ENCODE results near the gene PPM1J.

PPM1J gene

DNA sequence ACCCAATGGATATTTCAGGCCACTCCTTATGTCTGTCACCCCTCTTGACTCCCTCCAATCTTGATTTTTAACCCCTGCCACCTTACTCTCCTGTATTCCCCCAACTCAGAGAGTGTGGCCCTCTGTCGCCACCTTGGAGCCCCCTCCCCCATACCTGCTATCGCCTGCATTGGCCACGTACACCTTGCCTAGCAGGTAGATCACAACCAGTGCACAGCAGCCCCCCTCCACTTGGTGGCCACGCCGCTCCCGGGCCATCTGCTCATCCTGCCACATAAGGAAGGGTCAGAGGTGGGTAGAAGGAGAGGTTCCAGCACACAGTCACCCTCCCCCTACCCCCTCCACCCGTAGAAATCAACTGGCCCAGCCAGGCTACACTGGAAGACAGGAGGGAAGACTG lies 2.9 kb downstream of the PPM1J start:
- Histone ChIP-seq H3K9ac (ENCODE audit: low read depth in 1 of 2, low read length in 2 of 2) (no peak overlapping the region), H3K9me3 (ENCODE audit: control insufficient read depth in 2 of 2, low read length in 2 of 2) (no peaks in the 10 kb centered on the region), H3K36me3 (ENCODE audit: control insufficient read depth in 2 of 2, insufficient read depth in 2 of 2, low read length in 2 of 2) (no peaks in the 10 kb centered on the region), H3K27ac (ENCODE audit: low read depth in 2 of 2, low read length in 2 of 2) (no peak overlapping the region), H3K4me1 (ENCODE audit: control insufficient read depth in 2 of 2, insufficient read depth in 2 of 2, low read length in 2 of 2) (peaks cover 20 to 26% of the 10 kb centered on the region in 2 donors), H3K4me3 (ENCODE audit: low read length in 2 of 2) (no peak overlapping the region), H3K27me3 (ENCODE audit: control insufficient read depth in 2 of 2, insufficient read depth in 2 of 2, low read length in 2 of 2) (peaks cover 0 to 2% of the 10 kb centered on the region in 2 donors)

DNA sequence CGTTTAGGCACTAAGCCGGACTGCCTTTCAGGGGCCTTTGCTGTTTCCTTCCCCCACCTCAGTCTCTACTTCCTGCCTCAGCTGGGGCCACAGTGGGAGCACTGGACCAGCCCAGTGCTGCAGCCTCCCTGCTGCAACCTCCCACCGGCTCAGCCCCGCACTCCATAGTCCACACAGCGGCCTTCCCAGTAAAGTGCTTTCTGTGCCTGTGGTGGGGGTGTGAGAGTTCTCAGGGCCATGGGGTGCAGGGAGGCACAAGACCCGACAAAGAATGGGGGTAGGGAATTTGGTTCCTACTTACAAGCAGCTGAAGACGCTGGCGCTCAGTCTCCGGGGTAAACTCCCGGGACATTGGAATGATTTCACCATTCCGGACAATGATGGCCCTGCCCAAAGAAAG lies 3.5 kb downstream of the PPM1J start:
- Histone ChIP-seq H3K4me1 (ENCODE audit: control insufficient read depth in 2 of 2, insufficient read depth in 2 of 2, low read length in 2 of 2) (peaks cover 20 to 26% of the 10 kb centered on the region in 2 donors), H3K9ac (ENCODE audit: low read depth in 1 of 2, low read length in 2 of 2) (no peak overlapping the region), H3K9me3 (ENCODE audit: control insufficient read depth in 2 of 2, low read length in 2 of 2) (no peaks in the 10 kb centered on the region), H3K4me3 (ENCODE audit: low read length in 2 of 2) (no peak overlapping the region), H3K27ac (ENCODE audit: low read depth in 2 of 2, low read length in 2 of 2) (no peak overlapping the region), H3K27me3 (ENCODE audit: control insufficient read depth in 2 of 2, insufficient read depth in 2 of 2, low read length in 2 of 2) (peaks cover 0 to 2% of the 10 kb centered on the region in 2 donors), H3K36me3 (ENCODE audit: control insufficient read depth in 2 of 2, insufficient read depth in 2 of 2, low read length in 2 of 2) (no peaks in the 10 kb centered on the region)

DNA sequence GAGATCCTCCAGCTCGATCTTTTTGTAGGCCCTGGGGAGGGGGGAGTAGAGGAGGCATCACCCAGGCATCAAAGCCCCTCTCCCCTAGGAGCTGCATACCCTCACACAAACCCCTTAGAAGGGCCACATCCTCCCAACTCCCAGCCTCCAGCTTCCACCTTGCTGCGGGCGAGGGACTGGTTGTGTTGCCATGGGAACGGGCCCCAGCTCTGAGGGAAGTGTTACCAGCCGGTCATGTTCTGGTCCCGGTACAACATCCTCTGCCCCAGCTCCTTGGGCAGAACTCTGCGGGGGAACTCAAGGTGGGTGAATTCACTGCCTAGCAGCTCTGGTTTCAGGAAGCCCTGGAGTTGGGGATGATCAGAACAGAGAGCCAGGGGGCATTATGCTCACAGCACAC lies 4.1 kb downstream of the PPM1J start:
- no peaks in the 10 kb centered on the region for H3K9me3 ChIP-seq (ENCODE audit: control insufficient read depth in 2 of 2, low read length in 2 of 2)
- peaks cover 0 to 2% of the 10 kb centered on the region in 2 donors for H3K27me3 ChIP-seq (ENCODE audit: control insufficient read depth in 2 of 2, insufficient read depth in 2 of 2, low read length in 2 of 2)
- H3K9ac ChIP-seq (ENCODE audit: low read depth in 1 of 2, low read length in 2 of 2) = no peak overlapping the region
- H3K4me3 ChIP-seq (ENCODE audit: low read length in 2 of 2) = no peak overlapping the region
- H3K27ac ChIP-seq (ENCODE audit: low read depth in 2 of 2, low read length in 2 of 2) = no peak overlapping the region
- H3K4me1 ChIP-seq (ENCODE audit: control insufficient read depth in 2 of 2, insufficient read depth in 2 of 2, low read length in 2 of 2) = peaks cover 19 to 26% of the 10 kb centered on the region in 2 donors
- H3K36me3 ChIP-seq (ENCODE audit: control insufficient read depth in 2 of 2, insufficient read depth in 2 of 2, low read length in 2 of 2) = no peaks in the 10 kb centered on the region

DNA sequence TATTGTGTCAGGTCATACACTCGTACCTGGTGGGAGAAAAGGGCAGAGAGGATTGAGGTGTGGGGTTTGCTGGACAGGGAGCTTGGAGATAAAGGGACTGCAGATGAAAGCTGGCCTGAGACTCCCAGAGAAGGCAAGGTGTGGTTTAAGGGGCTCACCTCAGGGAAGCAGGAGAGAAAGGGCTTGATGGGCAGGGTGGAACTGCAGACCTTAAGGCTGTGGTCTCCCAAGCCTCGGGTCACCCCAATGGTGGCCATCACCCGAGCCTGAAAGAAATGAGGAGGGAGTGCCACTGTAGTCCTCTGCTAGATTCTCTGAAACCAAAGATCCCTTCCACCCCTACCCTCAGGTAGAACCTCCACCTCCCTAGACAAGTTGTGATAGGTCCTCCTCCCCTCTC lies 4.5 kb downstream of the PPM1J start:
- peaks cover 0 to 2% of the 10 kb centered on the region in 2 donors for H3K27me3 ChIP-seq (ENCODE audit: control insufficient read depth in 2 of 2, insufficient read depth in 2 of 2, low read length in 2 of 2)
- no peaks in the 10 kb centered on the region for H3K9me3 ChIP-seq (ENCODE audit: control insufficient read depth in 2 of 2, low read length in 2 of 2)
- H3K36me3 ChIP-seq (ENCODE audit: control insufficient read depth in 2 of 2, insufficient read depth in 2 of 2, low read length in 2 of 2) = no peaks in the 10 kb centered on the region
- no peak overlapping the region for H3K4me3 ChIP-seq (ENCODE audit: low read length in 2 of 2)
- peaks cover 19 to 26% of the 10 kb centered on the region in 2 donors for H3K4me1 ChIP-seq (ENCODE audit: control insufficient read depth in 2 of 2, insufficient read depth in 2 of 2, low read length in 2 of 2)
- H3K27ac ChIP-seq (ENCODE audit: low read depth in 2 of 2, low read length in 2 of 2) = no peak overlapping the region
- no peak overlapping the region for H3K9ac ChIP-seq (ENCODE audit: low read depth in 1 of 2, low read length in 2 of 2)

DNA sequence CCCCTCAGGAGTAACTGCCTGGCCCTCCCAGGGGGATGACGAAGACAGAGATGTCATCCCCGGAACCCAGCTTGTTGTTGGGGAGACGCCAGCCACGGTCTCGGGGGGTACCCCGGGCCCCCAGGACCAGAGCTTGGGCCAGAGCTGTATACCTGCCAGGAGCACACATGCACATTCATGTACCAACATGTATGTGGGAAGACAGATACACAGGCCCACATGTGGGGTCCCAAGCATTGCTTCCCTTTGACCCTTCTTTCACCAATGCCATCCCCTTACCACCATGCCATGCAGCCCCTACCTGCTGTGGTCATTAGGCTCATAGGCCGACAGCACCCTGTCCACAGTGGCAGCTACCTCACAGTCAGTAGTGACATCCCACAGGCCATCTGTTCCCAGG lies 5.0 kb downstream of the PPM1J start:
- Histone ChIP-seq H3K27me3 (ENCODE audit: control insufficient read depth in 2 of 2, insufficient read depth in 2 of 2, low read length in 2 of 2) (peaks cover 0 to 2% of the 10 kb centered on the region in 2 donors), H3K9me3 (ENCODE audit: control insufficient read depth in 2 of 2, low read length in 2 of 2) (no peaks in the 10 kb centered on the region), H3K4me3 (ENCODE audit: low read length in 2 of 2) (no peak overlapping the region), H3K4me1 (ENCODE audit: control insufficient read depth in 2 of 2, insufficient read depth in 2 of 2, low read length in 2 of 2) (peaks cover 22 to 28% of the 10 kb centered on the region in 2 donors), H3K9ac (ENCODE audit: low read depth in 1 of 2, low read length in 2 of 2) (no peak overlapping the region), H3K36me3 (ENCODE audit: control insufficient read depth in 2 of 2, insufficient read depth in 2 of 2, low read length in 2 of 2) (no peaks in the 10 kb centered on the region), H3K27ac (ENCODE audit: low read depth in 2 of 2, low read length in 2 of 2) (no peak overlapping the region)

DNA sequence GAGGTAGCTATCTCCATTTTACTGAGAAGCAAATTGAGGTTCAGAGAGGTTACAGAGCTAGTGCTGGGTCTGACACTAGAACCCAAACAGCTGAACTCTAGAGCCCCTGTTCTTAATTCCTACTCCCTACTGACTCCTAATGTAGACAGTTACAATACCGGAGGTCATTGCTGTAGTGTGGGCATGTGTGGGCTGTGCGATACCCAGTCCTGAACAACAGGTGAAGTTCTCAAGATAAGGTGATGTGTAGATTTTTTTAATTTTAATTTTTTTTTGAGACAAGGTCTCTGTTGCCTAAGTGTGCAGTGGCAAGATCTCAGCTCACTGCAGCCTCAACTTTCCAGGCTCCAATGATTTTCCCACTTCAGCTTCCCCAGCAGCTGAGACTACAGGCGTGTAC lies 6.6 kb downstream of the PPM1J start:
- H3K4me1 ChIP-seq (ENCODE audit: control insufficient read depth in 2 of 2, insufficient read depth in 2 of 2, low read length in 2 of 2) = peaks cover 26 to 33% of the 10 kb centered on the region in 2 donors
- H3K27ac ChIP-seq (ENCODE audit: low read depth in 2 of 2, low read length in 2 of 2) = no peak overlapping the region
- no peak overlapping the region for H3K9ac ChIP-seq (ENCODE audit: low read depth in 1 of 2, low read length in 2 of 2)
- H3K4me3 ChIP-seq (ENCODE audit: low read length in 2 of 2) = no peak overlapping the region
- peaks cover 0 to 2% of the 10 kb centered on the region in 2 donors for H3K27me3 ChIP-seq (ENCODE audit: control insufficient read depth in 2 of 2, insufficient read depth in 2 of 2, low read length in 2 of 2)
- H3K36me3 ChIP-seq (ENCODE audit: control insufficient read depth in 2 of 2, insufficient read depth in 2 of 2, low read length in 2 of 2) = peaks cover 2 to 4% of the 10 kb centered on the region in 2 donors
- H3K9me3 ChIP-seq (ENCODE audit: control insufficient read depth in 2 of 2, low read length in 2 of 2) = no peaks in the 10 kb centered on the region

DNA sequence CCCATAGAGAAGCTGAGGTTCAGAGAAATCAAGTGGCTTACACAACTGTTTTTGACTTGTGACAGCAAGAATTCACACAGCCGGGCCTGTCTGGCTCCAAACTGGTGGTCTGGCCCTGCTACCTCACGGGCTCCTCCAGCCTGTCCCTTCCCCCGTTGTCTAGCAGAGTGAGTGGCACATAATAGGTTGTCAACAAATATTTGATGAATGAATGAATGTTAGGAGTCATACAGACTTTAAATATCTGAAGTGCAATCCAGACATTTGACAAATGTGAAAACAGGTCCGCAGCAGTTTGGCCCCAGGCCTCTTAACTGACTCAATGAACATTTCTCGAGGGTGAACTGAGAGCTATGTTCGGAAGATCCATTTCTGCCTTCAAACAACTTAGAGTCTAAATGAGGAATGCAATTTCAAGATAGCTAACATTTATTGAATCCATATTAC lies 7.1 kb downstream of the PPM1J start:
- H3K36me3 ChIP-seq (ENCODE audit: control insufficient read depth in 2 of 2, insufficient read depth in 2 of 2, low read length in 2 of 2) = peaks cover 6 to 8% of the 10 kb centered on the region in 2 donors
- H3K4me3 ChIP-seq (ENCODE audit: low read length in 2 of 2) = no peak overlapping the region
- no peaks in the 10 kb centered on the region for H3K9me3 ChIP-seq (ENCODE audit: control insufficient read depth in 2 of 2, low read length in 2 of 2)
- no peak overlapping the region for H3K27ac ChIP-seq (ENCODE audit: low read depth in 2 of 2, low read length in 2 of 2)
- H3K27me3 ChIP-seq (ENCODE audit: control insufficient read depth in 2 of 2, insufficient read depth in 2 of 2, low read length in 2 of 2) = peaks cover 0 to 2% of the 10 kb centered on the region in 2 donors
- peaks cover 26 to 37% of the 10 kb centered on the region in 2 donors for H3K4me1 ChIP-seq (ENCODE audit: control insufficient read depth in 2 of 2, insufficient read depth in 2 of 2, low read length in 2 of 2)
- no peak overlapping the region for H3K9ac ChIP-seq (ENCODE audit: low read depth in 1 of 2, low read length in 2 of 2)

DNA sequence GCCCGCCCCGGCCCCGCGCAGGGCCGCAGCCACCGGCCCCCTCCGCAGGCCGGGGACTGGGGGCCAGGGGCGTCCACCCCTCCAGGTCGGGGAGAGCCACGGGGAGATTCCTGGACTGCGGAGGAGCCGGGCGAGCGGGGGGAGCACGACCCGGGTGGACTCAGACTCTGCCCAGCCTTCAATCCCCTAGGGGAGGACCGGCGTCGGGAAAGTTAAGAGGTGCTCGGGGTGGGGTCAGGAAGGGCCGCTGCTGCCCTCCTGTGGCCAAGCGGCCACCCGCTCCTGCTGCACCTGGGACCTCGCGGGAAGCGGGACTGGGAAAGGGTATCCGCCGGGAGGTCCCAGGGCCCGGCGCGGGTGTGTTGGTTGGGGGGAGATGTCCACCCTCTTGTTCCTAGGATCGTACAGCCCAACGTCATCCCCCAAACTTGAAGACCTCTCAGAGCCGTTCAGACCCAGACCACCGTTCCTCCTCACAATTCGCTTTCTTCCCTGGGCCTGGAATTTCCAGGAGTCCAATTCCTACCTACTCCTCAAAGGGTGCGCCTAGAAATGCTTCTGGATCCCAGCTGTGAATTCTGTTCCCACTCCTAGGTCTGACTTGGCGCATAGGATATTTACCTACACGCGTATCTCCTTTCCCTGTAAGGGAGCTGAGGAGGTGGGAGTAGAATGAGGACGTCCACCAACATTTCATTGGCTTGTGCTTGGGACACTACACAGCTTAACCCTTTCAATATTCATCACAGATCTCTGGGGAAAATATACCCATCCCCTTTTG lies 7.7 kb downstream of the PPM1J start:
- peaks cover 13 to 14% of the 10 kb centered on the region in 2 donors for H3K36me3 ChIP-seq (ENCODE audit: control insufficient read depth in 2 of 2, insufficient read depth in 2 of 2, low read length in 2 of 2)
- peak overlapping the region; percentile 86 to 96 for H3K27ac ChIP-seq (ENCODE audit: low read depth in 2 of 2, low read length in 2 of 2)
- H3K4me3 ChIP-seq (ENCODE audit: low read length in 2 of 2) = peak overlapping the region; percentile 61 to 81
- H3K27me3 ChIP-seq (ENCODE audit: control insufficient read depth in 2 of 2, insufficient read depth in 2 of 2, low read length in 2 of 2) = peaks cover 0 to 2% of the 10 kb centered on the region in 2 donors
- no peaks in the 10 kb centered on the region for H3K9me3 ChIP-seq (ENCODE audit: control insufficient read depth in 2 of 2, low read length in 2 of 2)
- peak overlapping the region in 1 of 2 donors; percentile 98 for H3K9ac ChIP-seq (ENCODE audit: low read depth in 1 of 2, low read length in 2 of 2)
- H3K4me1 ChIP-seq (ENCODE audit: control insufficient read depth in 2 of 2, insufficient read depth in 2 of 2, low read length in 2 of 2) = peaks cover 32 to 39% of the 10 kb centered on the region in 2 donors

DNA sequence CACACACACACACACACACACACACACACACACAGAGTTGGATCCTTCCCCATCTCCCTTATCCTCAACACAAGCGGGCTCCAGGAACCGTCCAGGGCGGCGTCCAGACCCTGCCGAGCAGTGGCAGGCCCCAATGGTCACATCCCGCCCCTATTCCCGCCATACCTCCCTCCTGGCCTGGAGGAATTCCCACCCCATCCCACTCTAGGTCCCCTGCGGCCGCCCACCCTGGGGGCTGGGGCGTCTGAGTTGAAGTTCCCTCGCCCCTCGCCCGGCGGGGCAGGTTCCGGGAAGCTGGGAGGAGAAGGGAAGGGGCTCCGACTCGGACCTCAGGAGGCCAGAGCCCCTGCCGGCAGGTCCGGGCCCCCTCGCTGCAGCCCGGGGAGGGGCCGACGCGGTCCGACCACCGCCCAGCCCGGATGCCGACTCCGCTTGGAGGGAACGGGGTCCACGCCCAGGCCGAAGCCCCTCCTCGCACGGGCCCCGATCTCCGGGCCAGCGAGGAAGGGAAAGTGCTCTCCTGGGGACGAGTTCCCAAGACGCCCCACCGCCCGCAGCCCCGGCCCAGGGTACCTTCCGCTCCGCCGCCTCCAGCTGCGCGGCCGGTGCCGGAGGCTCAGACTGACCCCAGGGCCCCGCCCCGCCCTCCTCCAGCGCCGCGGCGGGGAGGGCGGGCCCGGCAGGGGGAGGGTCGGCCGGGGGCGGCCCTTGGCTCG lies 8.5 kb downstream of the PPM1J start, which contains the start of gene RHOC:
RHOC (minus strand) TSS at position 623 of the 716 bp plus-strand sequence. CDS start 3,328 bp downstream, outside the sequence.
- Histone ChIP-seq H3K4me1 (ENCODE audit: control insufficient read depth in 2 of 2, insufficient read depth in 2 of 2, low read length in 2 of 2) (peaks cover 38 to 44% of the 10 kb centered on the region in 2 donors), H3K9me3 (ENCODE audit: control insufficient read depth in 2 of 2, low read length in 2 of 2) (no peaks in the 10 kb centered on the region), H3K4me3 (ENCODE audit: low read length in 2 of 2) (peak within 1 kb of the TSS; percentile 80 to 81), H3K27me3 (ENCODE audit: control insufficient read depth in 2 of 2, insufficient read depth in 2 of 2, low read length in 2 of 2) (peaks cover 0 to 2% of the 10 kb centered on the region in 2 donors), H3K36me3 (ENCODE audit: control insufficient read depth in 2 of 2, insufficient read depth in 2 of 2, low read length in 2 of 2) (peaks cover 19 to 21% of the 10 kb centered on the region in 2 donors), H3K9ac (ENCODE audit: low read depth in 1 of 2, low read length in 2 of 2) (peak within 1 kb of the TSS; percentile 97 to 98), H3K27ac (ENCODE audit: low read depth in 2 of 2, low read length in 2 of 2) (peak within 1 kb of the TSS; percentile 86 to 96)
